Measurements from ENCODE around the gene CSPG4. TPM values are rescaled to one million over a fixed set of nuclear protein-coding genes. Genes with fewer than 3 reads are reported as not detected.

Gene CSPG4
- total and polyA plus RNA-seq, 2 of the 13 experiments (the other 11 are each of a cell fraction or from before 2014, with no cell fraction given): 0.01 to 0.04 TPM

DNA sequence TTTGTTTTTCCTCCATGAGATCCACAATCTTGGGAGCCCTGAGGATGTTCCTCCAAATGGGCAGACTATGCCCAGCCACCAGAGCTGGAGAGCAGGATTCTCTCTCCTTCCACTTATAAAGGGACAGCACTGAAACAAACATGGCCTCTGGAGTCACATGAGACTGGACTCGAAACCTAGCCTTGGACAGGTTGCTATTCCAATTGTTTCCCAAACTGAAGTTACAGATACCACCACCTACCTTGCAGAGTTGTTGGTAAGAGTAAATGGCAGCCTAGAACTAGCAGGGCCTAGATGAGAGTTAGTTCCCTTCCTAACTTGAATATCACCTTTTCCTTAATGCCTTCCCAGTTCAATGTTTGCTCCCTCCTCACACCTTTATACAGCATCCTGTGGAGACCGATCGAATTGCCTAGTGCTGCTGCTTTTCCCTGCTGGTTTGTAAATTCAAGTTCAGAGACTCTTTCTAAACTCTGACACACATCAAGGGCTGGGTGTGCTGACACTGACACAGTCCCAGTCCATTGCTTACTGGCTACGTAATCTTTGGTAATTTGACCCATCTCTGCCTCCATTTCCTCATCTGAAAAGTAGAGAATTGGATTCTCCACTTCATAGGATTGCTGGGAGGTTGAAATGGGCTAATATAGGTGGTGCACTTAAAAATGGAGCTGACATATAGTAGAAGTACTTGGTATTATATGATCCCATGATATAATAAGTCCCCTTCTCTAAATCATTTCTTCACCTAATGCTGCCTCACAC lies 75.2 kb downstream of the CSPG4 start:
- H3K4me2 ChIP-seq (ENCODE audit: low read depth, low read length): peak overlapping the region; percentile 90

More for the DNA sequence above, 75.2 kb downstream of the CSPG4 start:
- FAIRE-seq (no peak), ATAC-seq (no peak), DNase-seq (ENCODE audit: low spot score) (no peak)
- Histone ChIP-seq H3K36me3 (replicated peaks in 1 of 2; ENCODE audit: control insufficient read depth in 1 of 2, insufficient read depth in 2 of 2, low read length in 2 of 2) (0 out of 5 replicates have a peak, but pooled peaks cover 0 to 3% of the 10 kb centered on the region in 2 experiments), H3K9ac (ENCODE audit: insufficient read depth, low read depth, low read length) (peak overlapping the region; percentile 93; the same call in 1 of the 2 replicates), H4K20me1 (ENCODE audit: insufficient read depth, low read length) (no peaks in the 10 kb centered on the region; the same call in 1 of the 2 replicates), H3K4me1 (ENCODE audit: insufficient read depth, low read length) (peaks cover 32% of the 10 kb centered on the region), H2AFZ (ENCODE audit: low read length) (no peak overlapping the region), H3K9me3 (ENCODE audit: low read length) (no peaks in the 10 kb centered on the region), H3K27ac (ENCODE audit: extremely low read length, insufficient read depth, low read length) (peak overlapping the region; percentile 14), H3K4me3 (replicated peaks in 1 of 3; ENCODE audit: insufficient read depth in 1 of 3, low read depth in 2 of 3, low read length in 3 of 3) (peak overlapping the region in 1 of 3 experiments; percentile 87; a peak in 2 of 6 replicates), H3K27me3 (ENCODE audit: control insufficient read depth in 1 of 2, insufficient read depth in 2 of 2, low read length in 2 of 2) (no peaks in the 10 kb centered on the region; a peak in 1 of 5 replicates), H3K79me2 (ENCODE audit: insufficient read depth, low read length) (peaks cover 29% of the 10 kb centered on the region)
- 92% methylated on average over 4 of the region's 4 CpGs for WGBS (ENCODE audit: low lambda C conversion rate)
- ChIA-PET POLR2A (interaction anchor here (1.1 to 6.9 kb wide), 8 partner anchors 10 to 269 kb away, joined by 5 to 47 read pairs (median 13); partner anchors contain the start of genes MAN2C1, SNUPN and SNX33), CTCF (ENCODE audit: low intra/inter-chr PET ratio, low total read pairs) (interaction anchor here (1.6 kb wide), 1 partner anchor 46 kb away, joined by 11 read pairs; no protein-coding TSS in a partner anchor)
- TF ChIP-seq, protein P1, sequence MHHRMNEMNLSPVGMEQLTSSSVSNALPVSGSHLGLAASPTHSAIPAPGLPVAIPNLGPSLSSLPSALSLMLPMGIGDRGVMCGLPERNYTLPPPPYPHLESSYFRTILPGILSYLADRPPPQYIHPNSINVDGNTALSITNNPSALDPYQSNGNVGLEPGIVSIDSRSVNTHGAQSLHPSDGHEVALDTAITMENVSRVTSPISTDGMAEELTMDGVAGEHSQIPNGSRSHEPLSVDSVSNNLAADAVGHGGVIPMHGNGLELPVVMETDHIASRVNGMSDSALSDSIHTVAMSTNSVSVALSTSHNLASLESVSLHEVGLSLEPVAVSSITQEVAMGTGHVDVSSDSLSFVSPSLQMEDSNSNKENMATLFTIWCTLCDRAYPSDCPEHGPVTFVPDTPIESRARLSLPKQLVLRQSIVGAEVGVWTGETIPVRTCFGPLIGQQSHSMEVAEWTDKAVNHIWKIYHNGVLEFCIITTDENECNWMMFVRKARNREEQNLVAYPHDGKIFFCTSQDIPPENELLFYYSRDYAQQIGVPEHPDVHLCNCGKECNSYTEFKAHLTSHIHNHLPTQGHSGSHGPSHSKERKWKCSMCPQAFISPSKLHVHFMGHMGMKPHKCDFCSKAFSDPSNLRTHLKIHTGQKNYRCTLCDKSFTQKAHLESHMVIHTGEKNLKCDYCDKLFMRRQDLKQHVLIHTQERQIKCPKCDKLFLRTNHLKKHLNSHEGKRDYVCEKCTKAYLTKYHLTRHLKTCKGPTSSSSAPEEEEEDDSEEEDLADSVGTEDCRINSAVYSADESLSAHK (CRISPR knock-in tag; IDR thresholded peaks at IDR 0.05; ENCODE audit: borderline replicate concordance): no peak
- TF ChIP-seq POLR2AphosphoS5 (IDR thresholded peaks at IDR 0.05; ENCODE audit: low read depth, low read length) (peak; percentile 10; the same call in 1 of the 2 replicates), POLR2G (IDR thresholded peaks at IDR 0.05; ENCODE audit: low read depth, low read length) (0 out of 2 replicates have a peak, but pooled peaks have one; percentile 10), POLR2A (IDR thresholded peaks at IDR 0.05; ENCODE audit: insufficient read depth in 1 of 2, low read depth in 2 of 2, low read length in 2 of 2) (0 out of 4 replicates have a peak, but pooled peaks of 1 of the 2 experiments have one; percentile 26)
- BruUV-seq (replicated peaks): no TSS peak
- intact Hi-C loops (cut with micrococcal nuclease; ENCODE audit: unreplicated experiment) (loop anchor here (1.0 kb wide), 1 partner anchor 46 kb away; no protein-coding TSS in a partner anchor), in situ Hi-C loops (cut with HindIII; ENCODE audit: extremely low pct_ligation_motif_present, low pct_unique_long_range_greater_than_20kb) (no loop called here)

All from HepG2 (cell line).